NCI-H1417 treated with DMSO at 0.1 percent for 48 hours (cell line): ENCODE results near the gene RPS13.
"Not testable (repeated sequence)": the region's sequence is repeated elsewhere in the genome, so short reads cannot be mapped to it uniquely, and the experiment has no call there.

Experiments used
- DNase-seq: peaks from one replicate; lab custom pipeline; 2025; lab: John Stamatoyannopoulos, UW

The RPS13 gene

DNA sequence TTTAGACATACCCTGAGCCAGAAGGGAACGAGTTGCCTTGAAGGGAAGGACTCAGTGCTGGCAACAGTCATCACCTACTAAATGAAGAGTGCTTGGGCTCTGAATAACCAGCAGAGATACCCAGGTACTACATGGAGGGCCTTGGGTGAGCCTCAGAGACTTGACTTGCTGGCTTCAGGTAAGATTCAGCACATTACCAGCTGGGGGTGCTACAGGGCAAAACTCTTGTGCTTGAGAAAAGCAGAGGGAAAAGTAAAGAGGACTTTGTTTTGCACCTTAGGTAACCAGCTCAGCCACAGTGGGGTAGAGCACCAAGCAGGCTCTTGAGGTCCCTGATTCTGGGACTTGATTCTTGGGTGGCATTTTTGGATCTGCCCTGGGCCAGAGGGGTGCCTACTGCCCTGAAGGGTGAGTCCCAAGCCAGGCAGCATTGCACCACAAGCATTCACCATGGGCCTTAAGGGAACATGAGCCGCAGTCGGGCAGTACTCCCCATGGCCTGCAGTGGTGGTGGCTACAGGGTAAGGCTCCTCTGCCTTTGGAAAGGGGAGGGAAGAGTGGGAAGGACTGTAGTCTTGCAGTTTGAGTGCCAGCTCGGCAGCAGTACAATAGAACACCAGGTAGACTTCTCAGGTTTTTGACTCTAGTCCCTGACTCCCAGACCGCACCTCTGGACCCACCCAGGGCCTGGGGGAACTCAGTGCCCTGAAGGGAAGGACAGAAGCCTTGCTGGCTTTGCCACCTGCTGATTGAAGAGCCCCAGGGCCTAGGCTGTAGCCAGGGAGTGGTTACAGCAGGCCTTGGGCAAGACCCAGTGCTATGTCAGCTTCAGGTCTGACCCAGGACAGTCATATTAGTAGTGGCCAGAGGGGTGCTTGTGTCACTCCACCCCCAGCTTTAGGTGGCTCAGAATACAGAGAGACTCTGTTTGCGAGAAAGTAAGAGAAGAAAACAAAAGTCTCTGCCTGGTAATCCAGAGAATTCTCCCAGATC, 40.5 kb downstream of the RPS13 start:
- no peak for DNase-seq

DNA sequence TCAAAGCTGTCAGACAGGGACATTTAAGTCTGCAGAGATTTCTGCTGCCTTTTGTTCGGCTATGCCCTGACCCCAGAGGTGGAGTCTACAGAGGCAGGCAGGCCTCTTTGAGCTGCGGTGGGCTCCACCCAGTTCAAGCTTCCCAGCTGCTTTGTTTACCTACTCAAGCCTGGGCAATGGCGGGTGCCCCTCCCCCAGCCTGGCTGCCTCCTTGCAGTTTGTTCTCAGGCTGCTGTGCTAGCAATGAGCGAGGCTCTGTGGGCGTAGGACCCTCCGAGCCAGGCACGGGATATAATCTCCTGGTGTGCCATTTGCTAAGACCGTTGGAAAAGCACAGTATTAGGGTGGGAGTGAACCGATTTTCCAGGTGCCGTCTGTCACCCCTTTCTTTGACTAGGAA, 43.4 kb downstream of the RPS13 start:
- not testable (repeated sequence) for DNase-seq

DNA sequence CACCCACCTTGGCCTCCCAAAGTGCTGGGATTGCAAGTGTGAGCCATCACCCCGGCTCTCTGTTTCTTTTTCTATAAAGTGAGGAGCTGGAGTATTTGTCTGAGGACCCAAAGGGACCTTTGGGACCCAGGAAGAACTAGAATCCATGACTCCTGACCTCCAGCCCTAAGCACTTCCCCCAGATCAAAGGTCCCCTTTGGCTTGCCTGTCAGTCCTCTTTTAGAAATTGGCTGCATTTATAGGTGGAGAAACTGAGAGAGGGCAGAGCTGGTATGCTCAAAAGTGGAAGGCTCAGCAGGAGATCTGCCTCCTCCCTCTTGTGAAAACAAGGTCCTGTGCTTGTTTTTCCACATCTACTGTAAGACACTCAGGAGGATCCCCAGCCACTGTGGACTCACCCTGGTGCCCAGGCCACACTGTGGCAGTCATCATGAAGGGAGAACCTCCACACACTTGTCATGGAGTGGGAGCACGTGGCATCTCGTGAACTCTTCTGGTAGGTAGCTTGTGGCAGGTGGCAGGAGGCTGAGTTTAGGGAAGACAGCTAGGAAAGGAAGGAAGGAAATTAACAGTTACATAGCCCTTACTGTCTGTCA, 50.9 kb downstream of the RPS13 start:
- no peak for DNase-seq

DNA sequence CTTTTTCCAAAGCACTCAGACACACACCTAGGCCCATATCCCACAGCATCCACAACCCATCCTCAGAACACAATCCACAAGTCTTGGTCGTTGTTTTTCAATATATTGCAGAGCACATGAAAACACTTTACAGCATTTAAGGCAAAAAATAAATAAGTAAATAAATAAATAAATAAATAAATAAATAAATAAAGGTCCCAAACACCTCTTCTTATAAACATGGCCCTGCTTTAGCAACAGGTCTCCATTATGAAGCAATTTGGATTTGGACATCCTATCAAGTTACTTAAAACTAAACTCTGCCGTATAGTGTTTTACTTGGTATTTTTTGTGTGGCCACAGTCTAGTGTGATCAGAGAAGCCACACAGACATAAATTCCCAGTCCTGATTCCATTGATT, 52.5 kb downstream of the RPS13 start:
- DNase-seq: no peak
